Prostate gland (tissue), 1 donor: ENCODE measurements around the gene BNC1.

ENCODE experiments used
- POLR2A ChIP-seq: fragments of 450-650 bp; IDR thresholded peaks from one replicate; pipeline ENCODE4 v1.6.1; 2016; ENCODE audit warnings: antibody characterized with exemption, mild to moderate bottlenecking
- POLR2AphosphoS5 ChIP-seq: sonication (generic); formaldehyde crosslinking; IDR thresholded peaks from one replicate; pipeline ENCODE4 v1.6.1; 2017; ENCODE audit warnings: antibody characterized with exemption

DNA sequence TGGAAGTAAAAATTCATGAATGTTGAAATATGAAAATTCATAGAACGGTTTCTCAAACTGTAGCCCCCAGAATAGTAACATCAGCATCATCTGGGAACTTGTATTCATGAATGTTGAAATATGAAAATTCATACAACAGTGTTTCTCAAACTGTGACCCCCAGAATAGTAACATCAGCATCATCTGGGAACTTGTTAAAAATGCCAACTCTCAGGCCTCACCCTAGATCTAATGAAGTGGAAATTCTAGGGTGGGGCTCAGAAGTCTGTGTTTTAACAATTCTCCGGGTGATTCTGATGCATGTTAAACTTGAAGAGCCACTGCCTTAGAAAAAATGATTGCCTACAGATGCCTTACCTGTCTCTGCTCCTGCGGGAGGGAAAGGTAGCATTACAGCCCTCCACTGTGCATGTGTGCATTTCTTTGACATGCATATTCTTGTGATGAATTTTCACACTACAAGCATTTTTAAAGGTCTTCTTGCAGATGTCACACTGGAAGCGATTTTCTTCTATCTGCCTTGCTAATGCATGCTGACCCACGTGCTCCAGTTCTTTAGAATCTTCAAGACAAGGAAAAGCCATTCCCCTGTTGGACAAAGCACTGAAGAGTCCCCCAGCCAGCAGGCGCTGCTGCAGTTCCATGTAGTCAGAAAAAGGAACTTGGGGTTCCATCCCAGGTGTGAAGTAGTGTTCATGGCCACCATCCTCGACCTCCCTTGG is 21.7 kb downstream of the BNC1 start:
- no peak for TF ChIP-seq POLR2A
- no peak for TF ChIP-seq POLR2AphosphoS5
